Activated T-cell treated with anti-CD3 and anti-CD28 coated beads for 4 hours (primary cell): ENCODE measurements around the gene RAB3IL1.

Experiments used
- DNase-seq: peaks from one replicate; pipeline ENCODE4 v3.0.0-alpha.2; 2020

The RAB3IL1 gene

DNA sequence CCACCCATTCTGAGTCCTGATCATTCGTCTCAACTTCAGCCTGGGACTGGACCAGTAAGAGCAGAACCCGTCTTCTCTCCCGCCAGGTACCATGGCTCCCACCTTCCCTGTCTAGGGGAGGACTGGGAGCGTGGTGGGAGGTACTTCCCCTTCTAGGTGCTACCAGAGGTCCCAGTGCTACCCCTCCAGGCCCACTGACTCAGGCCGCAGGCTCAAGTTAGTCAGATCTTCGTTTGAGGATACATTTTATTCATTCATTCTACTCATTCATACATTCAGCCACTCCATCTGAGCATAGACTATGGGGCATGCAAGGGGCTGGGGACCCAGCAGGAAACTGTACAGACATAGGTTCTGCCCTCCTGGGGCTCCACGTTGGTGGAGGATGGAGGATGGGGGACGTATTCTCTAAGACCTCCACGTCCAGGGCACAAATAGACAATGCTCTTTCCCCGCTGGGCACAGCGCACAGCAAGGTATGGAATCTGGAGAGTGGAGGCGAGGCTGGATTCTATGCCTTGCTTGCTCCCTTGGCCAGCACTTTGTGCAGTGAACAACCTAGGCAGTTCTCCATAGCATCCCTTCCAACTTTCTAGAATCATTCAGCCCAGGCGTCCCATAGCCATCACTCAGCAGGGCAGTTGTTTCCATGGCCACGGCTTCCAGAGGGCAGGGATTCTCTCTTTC is 1.0 kb upstream of the RAB3IL1 start:
- no peak for DNase-seq

GRCh38 chr11:61916737-61917333 is 531 bp downstream of the RAB3IL1 start:
- no peak for DNase-seq

- DNase-seq: no peak
These were observed 2.7 kb downstream of the RAB3IL1 start for GRCh38 chr11:61914471-61915171.

DNA sequence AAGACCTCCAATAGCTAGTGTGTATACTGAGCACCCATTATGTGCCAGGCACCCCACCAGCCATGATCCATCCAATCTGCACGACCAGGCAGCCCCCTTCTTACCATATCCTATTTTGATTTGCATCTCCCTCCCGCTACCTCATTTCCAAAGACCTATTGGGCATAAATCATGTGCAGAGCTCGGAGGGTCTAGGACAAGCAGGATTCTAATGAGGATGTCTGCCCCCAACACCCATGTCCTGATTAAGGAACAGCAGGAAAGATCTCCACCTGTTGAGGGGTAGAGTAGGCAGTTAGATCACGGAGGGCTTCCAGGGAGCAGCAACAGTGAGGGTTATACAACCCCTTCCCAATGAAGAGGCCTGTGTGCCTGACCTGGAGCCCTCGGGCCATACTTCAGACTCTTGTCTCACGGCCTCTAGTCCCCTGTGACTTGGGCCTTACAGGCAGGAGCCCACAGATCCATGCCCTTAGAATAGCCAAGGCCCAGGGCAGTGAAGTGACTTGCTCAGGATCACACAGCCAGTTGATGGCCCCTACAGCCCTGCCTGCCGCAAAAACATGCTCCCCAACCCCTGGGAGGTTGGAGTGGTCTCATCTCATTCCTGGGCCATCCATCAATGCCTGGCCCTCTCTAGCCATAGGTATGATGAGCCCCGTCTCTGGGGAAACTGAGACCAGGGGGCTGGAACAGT is 3.5 kb downstream of the RAB3IL1 start:
- DNase-seq: no peak

DNA sequence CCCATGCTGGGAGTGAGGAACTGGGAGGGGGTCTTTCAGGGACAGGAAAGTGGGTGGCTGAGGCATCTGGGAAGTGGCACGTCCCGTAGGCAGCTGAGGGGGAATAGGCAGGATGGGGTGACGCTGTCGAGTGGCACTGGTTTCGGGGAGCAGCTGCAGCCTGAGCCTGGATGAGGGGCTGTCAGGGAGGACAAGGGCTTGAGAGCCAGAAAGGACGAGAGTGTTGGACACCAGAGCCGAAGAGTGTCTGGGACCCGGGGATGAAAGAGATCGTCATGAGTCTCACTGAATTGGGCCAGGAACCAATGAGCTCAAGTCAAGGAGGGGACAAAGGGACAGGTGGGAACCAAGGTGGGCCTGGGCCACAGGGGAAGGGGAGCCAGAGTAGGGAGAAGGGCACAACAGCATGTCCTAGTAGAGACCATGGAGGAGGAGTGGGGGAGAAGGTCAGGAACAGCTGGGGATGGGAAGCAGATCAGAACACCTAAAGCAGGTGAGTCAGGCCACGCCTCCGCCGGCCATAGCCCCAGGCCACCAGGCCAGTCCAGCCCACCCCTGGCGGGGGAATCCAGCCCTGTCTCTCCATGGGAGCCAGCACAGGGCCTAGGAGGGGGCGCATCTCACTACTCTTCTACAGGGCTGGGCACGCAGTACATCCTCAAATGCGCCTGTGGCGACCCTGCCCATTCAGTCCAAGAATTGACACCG is 4.2 kb downstream of the RAB3IL1 start:
- DNase-seq: no peak

DNA sequence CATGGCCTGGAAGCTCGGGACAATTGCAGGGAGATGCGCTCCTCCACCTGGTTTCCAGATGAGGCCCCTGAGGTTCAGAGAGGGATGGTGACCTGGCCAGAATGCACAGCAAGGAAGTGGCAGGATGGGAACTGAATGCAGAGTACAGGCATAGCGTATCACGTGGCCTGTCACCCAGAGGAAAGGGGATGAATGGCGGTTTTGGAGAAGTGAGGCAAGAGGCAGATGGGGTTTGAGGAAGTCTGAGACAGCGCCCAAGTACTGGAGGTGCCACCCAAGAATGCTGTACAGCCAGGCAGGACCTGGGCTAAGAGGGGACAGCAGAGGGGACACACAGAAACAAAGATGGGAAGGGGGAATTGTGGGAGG is 4.9 kb downstream of the RAB3IL1 start:
- no peak for DNase-seq

DNA sequence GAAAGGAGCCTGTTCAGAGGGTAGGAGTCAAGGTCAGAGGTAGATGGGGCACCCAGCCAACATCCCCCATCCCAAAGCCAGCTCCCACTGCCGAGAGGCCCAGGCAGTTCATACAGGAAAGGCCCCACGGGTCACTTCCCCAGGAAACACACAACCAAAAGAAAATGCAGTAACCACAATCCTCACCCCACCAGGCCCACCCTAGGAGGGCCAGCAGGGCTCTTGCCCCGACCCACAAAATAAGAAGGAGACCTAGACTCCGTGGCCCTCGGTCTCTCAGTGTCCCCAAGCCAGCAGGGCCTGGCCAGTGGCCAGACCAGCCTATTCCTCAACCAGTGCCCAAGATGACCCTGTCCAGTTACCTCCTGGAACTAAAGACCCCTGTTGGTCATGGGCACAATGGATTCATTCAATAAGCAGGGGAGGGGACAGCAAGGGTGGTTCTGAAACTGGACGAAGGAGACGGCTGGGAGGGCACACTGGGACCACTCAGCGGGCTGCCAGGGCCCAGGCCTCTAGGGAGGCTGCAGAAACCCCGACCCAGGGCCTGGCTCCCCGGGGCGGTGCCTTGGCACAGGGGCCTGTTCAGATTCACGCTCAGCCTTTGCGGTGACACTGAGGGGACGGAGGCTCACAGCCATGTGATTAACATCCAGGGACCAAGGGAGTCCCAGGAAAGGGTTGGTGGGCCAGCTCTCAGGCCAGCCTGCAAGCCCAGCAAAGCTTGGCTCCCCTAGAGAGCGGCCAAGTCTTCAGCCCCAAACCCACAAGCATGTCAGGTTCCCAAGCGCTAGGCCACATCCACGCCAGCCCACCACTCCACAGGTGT is 5.5 kb downstream of the RAB3IL1 start:
- no peak for DNase-seq

- no peak for DNase-seq
These were observed 6.2 kb downstream of the RAB3IL1 start for GRCh38 chr11:61911128-61911700.

DNA sequence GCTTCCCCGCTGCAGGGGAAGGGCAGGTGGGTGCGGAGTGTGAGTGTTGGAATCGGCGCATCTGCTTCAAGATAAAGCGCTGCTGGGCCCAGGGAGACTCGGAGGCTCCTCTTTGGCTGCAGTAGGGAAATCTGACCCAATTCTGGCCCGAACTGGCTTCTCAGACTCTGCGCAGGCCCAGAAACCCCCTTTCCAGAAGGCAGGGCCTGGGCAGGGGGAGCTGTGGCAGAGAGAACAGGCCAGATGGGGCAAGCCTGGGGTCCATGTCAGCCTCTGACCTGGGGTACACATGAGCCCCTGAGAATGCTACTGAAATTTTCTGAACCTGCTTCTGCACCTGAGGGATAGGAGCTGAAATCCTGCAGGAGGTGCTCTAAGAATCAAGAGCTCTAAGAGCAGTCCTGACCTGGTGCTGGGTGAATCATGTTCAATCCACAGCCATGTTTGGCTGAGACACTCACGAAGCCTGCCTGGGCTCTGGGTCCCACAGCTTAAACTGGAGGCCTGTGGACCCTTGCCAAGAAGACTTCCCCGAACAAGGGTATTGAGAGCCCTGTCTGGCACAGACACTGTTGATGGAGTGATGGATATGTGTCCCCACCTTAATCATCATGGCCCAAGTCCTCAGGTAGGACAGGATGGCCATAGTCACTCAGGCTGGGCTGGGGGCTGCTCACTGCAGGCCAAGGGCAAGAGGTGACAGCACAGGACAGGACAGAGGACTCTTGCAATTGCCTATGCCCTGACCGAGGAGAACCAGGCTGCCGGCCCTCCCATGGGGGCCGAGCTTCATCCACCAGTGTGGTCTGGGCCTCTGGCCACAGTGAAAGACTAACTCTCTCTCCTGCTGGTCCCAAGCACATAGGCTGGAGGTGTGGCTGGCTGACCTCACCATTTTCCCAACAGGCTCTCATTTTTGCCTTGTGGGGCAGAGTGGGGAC is 6.9 kb downstream of the RAB3IL1 start:
- no peak for DNase-seq

GRCh38 chr11:61908730-61909316 is 8.5 kb downstream of the RAB3IL1 start:
- no peak for DNase-seq

- DNase-seq: no peak
These were observed 9.3 kb downstream of the RAB3IL1 start for GRCh38 chr11:61907871-61908729.

DNA sequence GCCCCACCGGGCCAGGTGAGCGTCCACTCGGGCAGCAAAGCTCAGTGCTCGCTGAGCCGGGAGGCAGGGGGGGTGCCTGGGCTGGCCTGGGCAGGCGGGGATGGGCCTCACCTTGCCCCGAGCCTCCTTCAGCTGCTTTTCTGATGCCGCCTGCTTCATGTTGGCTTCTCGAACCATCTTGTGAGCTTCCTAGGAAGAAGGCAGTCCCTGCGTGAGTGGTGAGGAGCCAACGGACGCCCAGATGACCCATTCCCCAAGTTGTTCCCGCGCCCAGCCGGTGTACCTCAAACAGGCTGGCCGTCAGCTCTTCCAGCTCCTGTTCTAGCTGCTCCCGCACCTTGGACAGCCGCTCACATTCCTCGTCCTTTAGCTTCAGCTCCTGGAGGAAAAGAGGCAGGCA is 10.1 kb downstream of the RAB3IL1 start:
- DNase-seq: no peak

GRCh38 chr11:61906522-61906909 is 10.8 kb downstream of the RAB3IL1 start:
- DNase-seq: no peak

GRCh38 chr11:61905801-61906521 is 11.4 kb downstream of the RAB3IL1 start:
- no peak for DNase-seq

DNA sequence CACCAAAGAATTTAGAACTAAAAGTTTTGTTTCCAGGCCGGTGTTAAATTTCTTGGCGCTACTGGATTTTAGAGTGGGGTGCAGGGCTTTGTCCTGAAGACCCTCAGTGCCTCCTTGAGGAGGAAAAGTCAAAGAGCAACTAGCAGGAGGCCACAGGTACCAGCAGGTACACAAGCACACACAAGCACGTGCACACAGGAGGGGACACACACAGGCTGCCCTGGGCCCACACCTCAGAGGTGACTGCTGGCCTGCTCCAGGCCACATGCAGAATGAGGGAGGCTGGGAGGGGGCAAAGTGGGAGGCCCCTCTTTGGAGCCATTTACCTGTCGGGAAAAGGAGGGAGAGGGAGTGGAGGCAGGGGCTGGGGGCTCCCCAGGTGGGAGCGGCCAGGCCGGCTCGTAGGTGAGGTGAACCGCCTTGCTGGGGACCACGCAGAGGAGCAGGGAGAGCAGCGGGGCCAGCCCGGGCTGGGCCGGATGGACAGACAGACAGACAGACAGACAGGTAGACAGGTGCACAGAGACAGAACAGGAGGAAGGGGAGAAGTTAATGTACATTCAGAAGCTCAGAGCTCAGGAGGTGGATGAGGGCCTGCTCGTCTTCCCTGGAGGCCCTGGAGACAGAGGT is 12.2 kb downstream of the RAB3IL1 start:
- no peak for DNase-seq

DNA sequence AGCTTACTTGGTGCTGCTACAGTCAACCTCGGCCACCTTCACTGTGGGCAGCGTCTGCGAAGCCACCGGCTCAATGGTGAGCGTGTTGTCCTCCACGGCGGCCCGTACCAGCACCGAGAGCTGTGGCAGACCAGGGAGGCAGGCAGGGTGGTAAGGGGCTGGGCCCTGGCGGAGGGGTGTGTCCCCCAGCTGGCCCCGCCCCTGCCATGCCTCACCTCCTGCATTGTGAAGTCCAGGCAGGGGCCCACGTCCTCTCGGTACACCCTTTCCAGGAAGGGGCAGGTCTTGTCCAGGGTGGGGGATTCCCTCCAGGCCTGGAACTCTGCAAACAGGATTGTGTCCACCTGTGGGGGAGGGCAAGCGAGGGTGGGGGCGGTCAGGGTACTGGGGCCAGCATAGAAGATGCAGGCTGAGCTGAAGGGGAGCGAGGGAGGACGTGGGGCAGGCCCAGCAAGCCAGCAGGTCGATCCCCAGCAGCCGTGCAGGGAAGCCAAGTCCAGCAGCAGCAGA is 12.8 kb downstream of the RAB3IL1 start:
- no peak for DNase-seq

GRCh38 chr11:61903845-61904244 is 13.5 kb downstream of the RAB3IL1 start:
- no peak for DNase-seq

GRCh38 chr11:61902313-61902712 is 15.1 kb downstream of the RAB3IL1 start:
- no peak for DNase-seq
